HG03025 (cell line): ENCODE results near the gene OR5H1.

Experiments
- ATAC-seq: cut with Tn5 transposase; IDR thresholded peaks from one replicate; pipeline ENCODE4 v1.9.1; 2021; ENCODE audit warnings: mild to moderate bottlenecking, moderate library complexity; ENCODE audit not compliant: unreplicated experiment, low FRiP score

Gene OR5H1

DNA sequence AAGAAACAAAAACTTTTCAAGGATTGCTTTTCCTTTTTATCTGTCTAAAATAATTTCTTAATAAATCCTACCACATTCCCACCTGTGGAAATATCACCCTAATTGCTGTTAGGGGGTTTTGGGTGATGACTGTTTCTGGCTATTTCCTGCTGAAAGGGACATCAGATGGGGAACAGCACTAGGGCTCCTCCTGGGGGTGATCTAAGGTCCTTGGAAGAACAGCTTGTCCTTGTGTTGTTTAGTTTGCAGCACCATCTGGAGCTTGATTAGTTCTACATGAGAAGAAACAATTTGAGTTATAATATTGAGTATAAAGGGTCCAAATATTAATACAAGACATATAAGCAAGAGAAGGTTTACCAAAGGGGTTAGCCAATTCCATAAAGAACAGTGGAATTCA lies 54.7 kb downstream of the OR5H1 start:
- no peak for ATAC-seq
